AG09319 (cell line): Measurements from ENCODE around the gene TSKU.

Experiments
- DNase-seq: peaks from one replicate; pipeline ENCODE4 v3.0.0-alpha.2; 2010; ENCODE audit warnings: low read depth; ENCODE audit errors: extremely low read depth
- CTCF ChIP-seq: IDR thresholded peaks from 2 replicates; pipeline ENCODE4 v1.5.1; 2011; ENCODE audit warnings: low read depth, mild to moderate bottlenecking, inconsistent platforms, low read length, moderate library complexity

The TSKU gene

GRCh38 chr11:76753449-76753848 lies 29.7 kb upstream of the TSKU start:
- no peak for DNase-seq
- no peak for TF ChIP-seq CTCF

GRCh38 chr11:76753950-76754349 lies 29.2 kb upstream of the TSKU start:
- no peak for TF ChIP-seq CTCF
- no peak for DNase-seq

GRCh38 chr11:76756341-76756741 lies 26.8 kb upstream of the TSKU start:
- TF ChIP-seq CTCF, result no peak
- no peak for DNase-seq

GRCh38 chr11:76758311-76758710 lies 24.8 kb upstream of the TSKU start:
- no peak for TF ChIP-seq CTCF
- DNase-seq, result no peak

GRCh38 chr11:76759092-76759491 lies 24.1 kb upstream of the TSKU start:
- DNase-seq, result no peak
- TF ChIP-seq CTCF, result no peak

GRCh38 chr11:76759517-76759916 lies 23.6 kb upstream of the TSKU start:
- no peak for TF ChIP-seq CTCF
- DNase-seq, result no peak

GRCh38 chr11:76760236-76760635 lies 22.9 kb upstream of the TSKU start:
- no peak for TF ChIP-seq CTCF
- no peak for DNase-seq
